ENCODE data around the gene ASCC1. TPM values are rescaled to one million over a fixed set of nuclear protein-coding genes. Genes with fewer than 3 reads are reported as not detected.
A peak's percentile ranks its signal among the peaks of the same experiment; 100 is the strongest.

Gene ASCC1
- total and polyA plus RNA-seq, 2 of the 13 experiments (the other 11 are each of a cell fraction or from before 2014, with no cell fraction given), result 21.6 to 30.1 TPM

DNA sequence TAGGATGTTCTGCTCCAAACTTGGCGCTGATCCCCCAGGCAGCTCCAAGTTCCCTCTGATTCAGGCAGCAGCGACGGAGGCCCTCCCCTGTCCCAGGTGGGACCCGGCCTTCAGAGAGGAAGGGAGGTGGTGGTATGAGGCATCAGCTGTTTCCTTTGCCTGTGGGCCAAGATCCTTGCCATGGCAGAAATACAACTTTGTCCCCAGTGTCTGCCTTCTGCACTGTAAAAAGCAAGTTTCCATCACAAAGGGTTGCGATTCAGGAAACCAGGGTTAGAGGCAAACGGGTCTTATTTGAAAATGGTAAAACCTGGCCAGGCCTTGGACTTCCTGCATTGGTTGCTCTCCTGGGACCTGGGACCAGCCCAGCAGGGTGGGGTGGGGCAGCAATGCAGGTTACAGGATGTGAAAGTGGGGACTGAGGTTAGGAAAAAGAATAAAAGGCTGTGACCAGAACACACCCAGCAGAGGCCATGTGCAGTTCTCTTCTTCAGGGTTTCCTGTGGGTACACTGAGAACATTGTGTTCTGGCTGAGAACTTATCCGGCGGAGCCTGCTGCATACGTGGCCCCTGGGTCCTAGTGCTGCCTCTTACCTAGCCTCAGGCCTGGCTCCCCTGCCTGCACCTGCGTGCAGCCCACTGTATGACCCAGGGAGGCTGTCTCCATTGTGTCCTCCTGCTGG, 32.5 kb upstream of the ASCC1 start (continued):
- TF ChIP-seq, protein P1, sequence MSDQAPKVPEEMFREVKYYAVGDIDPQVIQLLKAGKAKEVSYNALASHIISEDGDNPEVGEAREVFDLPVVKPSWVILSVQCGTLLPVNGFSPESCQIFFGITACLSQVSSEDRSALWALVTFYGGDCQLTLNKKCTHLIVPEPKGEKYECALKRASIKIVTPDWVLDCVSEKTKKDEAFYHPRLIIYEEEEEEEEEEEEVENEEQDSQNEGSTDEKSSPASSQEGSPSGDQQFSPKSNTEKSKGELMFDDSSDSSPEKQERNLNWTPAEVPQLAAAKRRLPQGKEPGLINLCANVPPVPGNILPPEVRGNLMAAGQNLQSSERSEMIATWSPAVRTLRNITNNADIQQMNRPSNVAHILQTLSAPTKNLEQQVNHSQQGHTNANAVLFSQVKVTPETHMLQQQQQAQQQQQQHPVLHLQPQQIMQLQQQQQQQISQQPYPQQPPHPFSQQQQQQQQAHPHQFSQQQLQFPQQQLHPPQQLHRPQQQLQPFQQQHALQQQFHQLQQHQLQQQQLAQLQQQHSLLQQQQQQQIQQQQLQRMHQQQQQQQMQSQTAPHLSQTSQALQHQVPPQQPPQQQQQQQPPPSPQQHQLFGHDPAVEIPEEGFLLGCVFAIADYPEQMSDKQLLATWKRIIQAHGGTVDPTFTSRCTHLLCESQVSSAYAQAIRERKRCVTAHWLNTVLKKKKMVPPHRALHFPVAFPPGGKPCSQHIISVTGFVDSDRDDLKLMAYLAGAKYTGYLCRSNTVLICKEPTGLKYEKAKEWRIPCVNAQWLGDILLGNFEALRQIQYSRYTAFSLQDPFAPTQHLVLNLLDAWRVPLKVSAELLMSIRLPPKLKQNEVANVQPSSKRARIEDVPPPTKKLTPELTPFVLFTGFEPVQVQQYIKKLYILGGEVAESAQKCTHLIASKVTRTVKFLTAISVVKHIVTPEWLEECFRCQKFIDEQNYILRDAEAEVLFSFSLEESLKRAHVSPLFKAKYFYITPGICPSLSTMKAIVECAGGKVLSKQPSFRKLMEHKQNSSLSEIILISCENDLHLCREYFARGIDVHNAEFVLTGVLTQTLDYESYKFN (CRISPR knock-in tag; conservative IDR thresholded peaks at IDR 0.05), result peak; percentile 38; the same call in 1 of the 2 replicates
- TF ChIP-seq, protein P2, sequence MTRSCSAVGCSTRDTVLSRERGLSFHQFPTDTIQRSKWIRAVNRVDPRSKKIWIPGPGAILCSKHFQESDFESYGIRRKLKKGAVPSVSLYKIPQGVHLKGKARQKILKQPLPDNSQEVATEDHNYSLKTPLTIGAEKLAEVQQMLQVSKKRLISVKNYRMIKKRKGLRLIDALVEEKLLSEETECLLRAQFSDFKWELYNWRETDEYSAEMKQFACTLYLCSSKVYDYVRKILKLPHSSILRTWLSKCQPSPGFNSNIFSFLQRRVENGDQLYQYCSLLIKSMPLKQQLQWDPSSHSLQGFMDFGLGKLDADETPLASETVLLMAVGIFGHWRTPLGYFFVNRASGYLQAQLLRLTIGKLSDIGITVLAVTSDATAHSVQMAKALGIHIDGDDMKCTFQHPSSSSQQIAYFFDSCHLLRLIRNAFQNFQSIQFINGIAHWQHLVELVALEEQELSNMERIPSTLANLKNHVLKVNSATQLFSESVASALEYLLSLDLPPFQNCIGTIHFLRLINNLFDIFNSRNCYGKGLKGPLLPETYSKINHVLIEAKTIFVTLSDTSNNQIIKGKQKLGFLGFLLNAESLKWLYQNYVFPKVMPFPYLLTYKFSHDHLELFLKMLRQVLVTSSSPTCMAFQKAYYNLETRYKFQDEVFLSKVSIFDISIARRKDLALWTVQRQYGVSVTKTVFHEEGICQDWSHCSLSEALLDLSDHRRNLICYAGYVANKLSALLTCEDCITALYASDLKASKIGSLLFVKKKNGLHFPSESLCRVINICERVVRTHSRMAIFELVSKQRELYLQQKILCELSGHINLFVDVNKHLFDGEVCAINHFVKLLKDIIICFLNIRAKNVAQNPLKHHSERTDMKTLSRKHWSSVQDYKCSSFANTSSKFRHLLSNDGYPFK (CRISPR knock-in tag; IDR thresholded peaks at IDR 0.05; ENCODE audit: borderline replicate concordance), result no peak
- TF ChIP-seq KDM2A (CRISPR knock-in tag; IDR thresholded peaks at IDR 0.05; ENCODE audit: borderline replicate concordance, low read depth) (peak; percentile 48; the same call in 1 of the 2 replicates), CHD2 (IDR thresholded peaks at IDR 0.05; ENCODE audit: low read depth, low read length) (no peak), EEA1 (CRISPR knock-in tag; IDR thresholded peaks at IDR 0.05; ENCODE audit: borderline replicate concordance) (no peak), FOSL2 (CRISPR knock-in tag; IDR thresholded peaks at IDR 0.05) (0 out of 2 replicates have a peak, but pooled peaks have one; percentile 26), ZSCAN20 (CRISPR knock-in tag; IDR thresholded peaks at IDR 0.05; ENCODE audit: borderline replicate concordance) (peak; percentile 71; the same call in 1 of the 2 replicates), TCF7L2 (IDR thresholded peaks at IDR 0.05; ENCODE audit: low read depth, low read length) (no peak), ZNF768 (CRISPR knock-in tag; IDR thresholded peaks at IDR 0.05) (peak; percentile 50; the same call in 1 of the 2 replicates), SPEN (CRISPR knock-in tag; IDR thresholded peaks at IDR 0.05; ENCODE audit: low read depth) (peak; percentile 10; the same call in 1 of the 2 replicates), ZNF24 (IDR thresholded peaks at IDR 0.05) (no peak)
- TF ChIP-seq, protein P3, sequence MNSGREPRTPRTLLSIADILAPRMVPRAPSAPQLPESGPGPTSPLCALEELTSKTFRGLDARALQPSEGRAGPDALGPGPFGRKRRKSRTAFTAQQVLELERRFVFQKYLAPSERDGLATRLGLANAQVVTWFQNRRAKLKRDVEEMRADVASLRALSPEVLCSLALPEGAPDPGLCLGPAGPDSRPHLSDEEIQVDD (CRISPR knock-in tag; IDR thresholded peaks at IDR 0.05; ENCODE audit: borderline replicate concordance), result no peak
- TF ChIP-seq, protein P4, sequence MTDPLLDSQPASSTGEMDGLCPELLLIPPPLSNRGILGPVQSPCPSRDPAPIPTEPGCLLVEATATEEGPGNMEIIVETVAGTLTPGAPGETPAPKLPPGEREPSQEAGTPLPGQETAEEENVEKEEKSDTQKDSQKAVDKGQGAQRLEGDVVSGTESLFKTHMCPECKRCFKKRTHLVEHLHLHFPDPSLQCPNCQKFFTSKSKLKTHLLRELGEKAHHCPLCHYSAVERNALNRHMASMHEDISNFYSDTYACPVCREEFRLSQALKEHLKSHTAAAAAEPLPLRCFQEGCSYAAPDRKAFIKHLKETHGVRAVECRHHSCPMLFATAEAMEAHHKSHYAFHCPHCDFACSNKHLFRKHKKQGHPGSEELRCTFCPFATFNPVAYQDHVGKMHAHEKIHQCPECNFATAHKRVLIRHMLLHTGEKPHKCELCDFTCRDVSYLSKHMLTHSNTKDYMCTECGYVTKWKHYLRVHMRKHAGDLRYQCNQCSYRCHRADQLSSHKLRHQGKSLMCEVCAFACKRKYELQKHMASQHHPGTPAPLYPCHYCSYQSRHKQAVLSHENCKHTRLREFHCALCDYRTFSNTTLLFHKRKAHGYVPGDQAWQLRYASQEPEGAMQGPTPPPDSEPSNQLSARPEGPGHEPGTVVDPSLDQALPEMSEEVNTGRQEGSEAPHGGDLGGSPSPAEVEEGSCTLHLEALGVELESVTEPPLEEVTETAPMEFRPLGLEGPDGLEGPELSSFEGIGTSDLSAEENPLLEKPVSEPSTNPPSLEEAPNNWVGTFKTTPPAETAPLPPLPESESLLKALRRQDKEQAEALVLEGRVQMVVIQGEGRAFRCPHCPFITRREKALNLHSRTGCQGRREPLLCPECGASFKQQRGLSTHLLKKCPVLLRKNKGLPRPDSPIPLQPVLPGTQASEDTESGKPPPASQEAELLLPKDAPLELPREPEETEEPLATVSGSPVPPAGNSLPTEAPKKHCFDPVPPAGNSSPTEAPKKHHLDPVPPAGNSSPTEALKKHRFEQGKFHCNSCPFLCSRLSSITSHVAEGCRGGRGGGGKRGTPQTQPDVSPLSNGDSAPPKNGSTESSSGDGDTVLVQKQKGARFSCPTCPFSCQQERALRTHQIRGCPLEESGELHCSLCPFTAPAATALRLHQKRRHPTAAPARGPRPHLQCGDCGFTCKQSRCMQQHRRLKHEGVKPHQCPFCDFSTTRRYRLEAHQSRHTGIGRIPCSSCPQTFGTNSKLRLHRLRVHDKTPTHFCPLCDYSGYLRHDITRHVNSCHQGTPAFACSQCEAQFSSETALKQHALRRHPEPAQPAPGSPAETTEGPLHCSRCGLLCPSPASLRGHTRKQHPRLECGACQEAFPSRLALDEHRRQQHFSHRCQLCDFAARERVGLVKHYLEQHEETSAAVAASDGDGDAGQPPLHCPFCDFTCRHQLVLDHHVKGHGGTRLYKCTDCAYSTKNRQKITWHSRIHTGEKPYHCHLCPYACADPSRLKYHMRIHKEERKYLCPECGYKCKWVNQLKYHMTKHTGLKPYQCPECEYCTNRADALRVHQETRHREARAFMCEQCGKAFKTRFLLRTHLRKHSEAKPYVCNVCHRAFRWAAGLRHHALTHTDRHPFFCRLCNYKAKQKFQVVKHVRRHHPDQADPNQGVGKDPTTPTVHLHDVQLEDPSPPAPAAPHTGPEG (CRISPR knock-in tag; IDR thresholded peaks at IDR 0.05), result no peak
- TF ChIP-seq, protein P5, sequence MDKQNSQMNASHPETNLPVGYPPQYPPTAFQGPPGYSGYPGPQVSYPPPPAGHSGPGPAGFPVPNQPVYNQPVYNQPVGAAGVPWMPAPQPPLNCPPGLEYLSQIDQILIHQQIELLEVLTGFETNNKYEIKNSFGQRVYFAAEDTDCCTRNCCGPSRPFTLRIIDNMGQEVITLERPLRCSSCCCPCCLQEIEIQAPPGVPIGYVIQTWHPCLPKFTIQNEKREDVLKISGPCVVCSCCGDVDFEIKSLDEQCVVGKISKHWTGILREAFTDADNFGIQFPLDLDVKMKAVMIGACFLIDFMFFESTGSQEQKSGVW (CRISPR knock-in tag; IDR thresholded peaks at IDR 0.05; ENCODE audit: borderline replicate concordance), result no peak

All from HepG2 (cell line).